ENCODE data around the gene HOXA4.

HOXA4 gene

DNA sequence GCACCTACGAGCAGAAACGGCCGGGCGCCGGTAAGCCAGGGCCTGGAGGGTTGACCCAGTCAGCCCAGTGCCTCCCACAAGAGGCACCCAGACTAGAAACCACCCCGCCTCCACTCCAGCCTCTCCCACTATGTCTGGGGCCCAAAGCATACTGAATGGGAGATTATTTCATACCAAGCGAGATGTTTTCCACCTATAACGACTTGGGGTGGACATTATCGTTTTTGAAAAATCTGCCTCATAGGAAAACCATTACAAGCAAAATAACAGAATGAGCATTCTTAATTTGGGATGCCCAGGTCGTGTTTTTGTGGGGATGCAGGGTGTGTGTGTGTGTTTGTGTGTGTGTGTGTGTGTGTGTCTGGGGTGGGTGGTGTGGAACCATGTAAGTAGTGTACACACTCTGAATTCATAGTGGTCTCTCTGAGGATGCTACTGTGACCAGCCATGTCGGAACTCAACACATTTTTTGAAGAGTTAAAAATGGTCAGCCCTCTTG lies 15.4 kb upstream of the HOXA4 start:
- TF ChIP-seq, protein P1, sequence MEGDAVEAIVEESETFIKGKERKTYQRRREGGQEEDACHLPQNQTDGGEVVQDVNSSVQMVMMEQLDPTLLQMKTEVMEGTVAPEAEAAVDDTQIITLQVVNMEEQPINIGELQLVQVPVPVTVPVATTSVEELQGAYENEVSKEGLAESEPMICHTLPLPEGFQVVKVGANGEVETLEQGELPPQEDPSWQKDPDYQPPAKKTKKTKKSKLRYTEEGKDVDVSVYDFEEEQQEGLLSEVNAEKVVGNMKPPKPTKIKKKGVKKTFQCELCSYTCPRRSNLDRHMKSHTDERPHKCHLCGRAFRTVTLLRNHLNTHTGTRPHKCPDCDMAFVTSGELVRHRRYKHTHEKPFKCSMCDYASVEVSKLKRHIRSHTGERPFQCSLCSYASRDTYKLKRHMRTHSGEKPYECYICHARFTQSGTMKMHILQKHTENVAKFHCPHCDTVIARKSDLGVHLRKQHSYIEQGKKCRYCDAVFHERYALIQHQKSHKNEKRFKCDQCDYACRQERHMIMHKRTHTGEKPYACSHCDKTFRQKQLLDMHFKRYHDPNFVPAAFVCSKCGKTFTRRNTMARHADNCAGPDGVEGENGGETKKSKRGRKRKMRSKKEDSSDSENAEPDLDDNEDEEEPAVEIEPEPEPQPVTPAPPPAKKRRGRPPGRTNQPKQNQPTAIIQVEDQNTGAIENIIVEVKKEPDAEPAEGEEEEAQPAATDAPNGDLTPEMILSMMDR (conservative IDR thresholded peaks at IDR 0.05): no peak
- TF ChIP-seq ZFX (IDR thresholded peaks at IDR 0.05): no peak
- H3K27ac ChIP-seq: no peak overlapping the region

DNA sequence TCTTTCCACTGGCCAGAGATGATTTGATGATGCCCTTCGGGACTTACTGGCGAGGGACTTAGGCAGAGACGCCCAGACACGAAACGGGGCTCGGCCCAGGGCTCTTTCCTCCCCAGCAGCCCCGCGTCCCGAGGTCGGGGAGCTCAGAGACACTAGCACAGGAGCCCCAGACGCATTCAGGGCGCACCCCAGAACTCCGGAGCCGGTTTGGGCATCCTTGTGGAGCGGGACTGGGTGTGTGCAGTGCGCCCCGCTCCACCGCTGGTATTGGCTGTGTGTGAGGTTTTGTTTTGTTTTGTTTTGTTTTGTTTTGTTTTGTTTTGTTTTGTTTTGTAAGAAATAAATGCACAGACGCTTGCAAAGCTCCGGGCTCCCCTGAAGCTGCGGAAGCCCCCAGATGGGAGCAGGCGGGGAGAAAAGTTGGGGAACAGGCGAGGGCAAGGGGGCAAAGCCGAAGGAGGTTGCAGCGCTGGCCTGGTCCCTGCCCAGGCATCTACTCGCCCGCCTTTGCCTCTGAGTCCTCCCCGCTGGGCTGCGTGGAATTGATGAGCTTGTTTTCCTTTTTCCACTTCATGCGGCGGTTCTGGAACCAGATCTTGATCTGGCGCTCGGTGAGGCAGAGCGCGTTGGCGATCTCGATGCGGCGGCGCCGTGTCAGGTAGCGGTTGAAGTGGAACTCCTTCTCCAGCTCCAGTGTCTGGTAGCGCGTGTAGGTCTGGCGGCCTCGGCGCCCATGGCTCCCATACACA lies 14.8 kb upstream of the HOXA4 start:
- no peak overlapping the region for H3K27ac ChIP-seq
- TF ChIP-seq ZFX (IDR thresholded peaks at IDR 0.05): no peak
- TF ChIP-seq, protein P1 (conservative IDR thresholded peaks at IDR 0.05): no peak

DNA sequence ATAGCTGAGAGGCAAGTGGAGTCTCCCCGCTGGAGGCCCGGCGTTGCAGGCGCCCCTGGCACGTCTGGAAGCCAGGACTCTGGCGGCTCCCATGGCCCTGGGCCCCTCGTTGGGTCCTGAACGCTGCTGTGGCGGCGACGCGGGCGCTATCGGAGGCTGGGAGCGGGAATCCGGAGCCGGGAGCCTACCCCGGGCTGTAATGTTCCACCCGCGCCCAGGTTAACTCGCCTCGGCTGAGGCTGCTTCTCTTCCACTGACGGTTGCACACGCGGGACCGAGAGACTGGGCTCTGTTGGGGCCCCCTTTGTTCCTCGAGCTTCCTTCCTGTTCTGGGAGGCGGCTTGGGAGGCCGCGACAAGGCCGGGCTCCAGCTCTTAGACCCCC lies 14.2 kb upstream of the HOXA4 start:
- no peak overlapping the region for H3K27ac ChIP-seq
- no peak for TF ChIP-seq ZFX (IDR thresholded peaks at IDR 0.05)
- TF ChIP-seq, protein P1 (conservative IDR thresholded peaks at IDR 0.05): no peak

DNA sequence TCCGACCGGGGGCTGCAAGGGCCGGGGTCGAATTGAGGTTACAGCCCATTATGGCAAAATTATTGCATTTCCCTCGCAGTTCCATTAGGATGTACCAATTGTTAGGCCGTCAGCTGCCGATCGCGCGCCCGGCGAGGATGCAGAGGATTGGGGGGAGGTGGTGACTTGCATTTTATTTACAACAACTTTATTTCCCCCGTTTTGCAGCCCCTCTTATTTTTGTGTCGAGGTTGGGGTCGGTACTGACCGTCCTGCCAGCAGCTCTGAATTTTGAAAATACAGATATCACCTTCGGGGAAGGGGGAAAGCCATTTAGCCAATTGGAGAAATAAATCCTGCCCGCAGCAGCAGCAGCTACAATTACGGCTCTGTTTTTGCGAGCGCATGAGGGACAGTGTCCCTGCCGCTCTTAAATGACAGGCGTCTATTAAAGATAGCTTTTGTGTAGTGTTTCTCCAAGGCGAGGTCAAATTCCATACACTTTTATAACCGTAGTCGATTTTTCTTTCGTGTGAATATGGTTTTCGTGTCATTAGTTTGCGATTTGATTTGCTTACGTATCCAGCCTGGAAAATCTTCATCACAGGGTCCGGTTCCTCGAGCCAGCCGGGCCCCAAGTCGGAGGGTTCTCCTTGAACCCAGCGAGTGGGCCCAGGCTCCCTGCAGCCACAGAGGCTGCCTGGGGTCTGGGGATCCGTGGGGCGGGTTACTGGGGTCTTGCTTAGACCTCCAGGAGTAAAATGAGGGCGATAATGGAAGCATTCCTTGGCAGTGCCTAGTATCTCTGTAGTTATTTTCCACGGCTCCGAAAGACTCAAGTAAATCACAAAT lies 13.6 kb upstream of the HOXA4 start:
- TF ChIP-seq, protein P1 (conservative IDR thresholded peaks at IDR 0.05): no peak
- no peak for TF ChIP-seq ZFX (IDR thresholded peaks at IDR 0.05)
- no peak overlapping the region for H3K27ac ChIP-seq

DNA sequence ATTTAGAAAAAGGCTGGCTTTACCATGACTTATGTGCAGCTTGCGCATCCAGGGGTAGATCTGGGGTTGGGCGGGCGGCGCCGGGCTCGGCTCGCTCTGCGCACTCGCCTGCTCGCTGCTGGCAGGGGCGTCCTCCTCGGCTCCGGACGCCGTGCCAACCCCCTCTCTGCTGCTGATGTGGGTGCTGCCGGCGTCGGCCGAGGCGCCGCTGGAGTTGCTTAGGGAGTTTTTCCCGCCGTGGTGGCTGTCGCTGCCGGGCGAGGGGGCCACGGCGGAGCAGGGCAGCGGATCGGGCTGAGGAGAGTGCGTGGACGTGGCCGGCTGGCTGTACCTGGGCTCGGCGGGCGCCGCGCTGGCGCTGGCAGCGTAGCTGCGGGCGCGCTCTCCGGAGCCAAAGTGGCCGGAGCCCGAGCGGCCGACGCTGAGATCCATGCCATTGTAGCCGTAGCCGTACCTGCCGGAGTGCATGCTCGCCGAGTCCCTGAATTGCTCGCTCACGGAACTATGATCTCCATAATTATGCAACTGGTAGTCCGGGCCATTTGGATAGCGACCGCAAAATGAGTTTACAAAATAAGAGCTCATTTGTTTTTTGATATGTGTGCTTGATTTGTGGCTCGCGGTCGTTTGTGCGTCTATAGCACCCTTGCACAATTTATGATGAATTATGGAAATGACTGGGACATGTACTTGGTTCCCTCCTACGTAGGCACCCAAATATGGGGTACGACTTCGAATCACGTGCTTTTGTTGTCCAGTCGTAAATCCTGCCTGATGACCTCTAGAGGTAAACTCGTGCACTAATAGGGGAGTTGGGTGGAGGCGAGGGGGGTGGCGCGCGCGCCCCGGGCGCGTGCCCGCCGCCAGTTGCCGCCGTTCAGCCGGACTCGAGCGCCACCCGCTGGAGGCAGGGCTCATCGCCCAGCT lies 12.7 kb upstream of the HOXA4 start, which contains the start of gene HOXA5:
TSS of gene HOXA5 (minus strand) at position 659 of the 927 bp plus-strand sequence. CDS start at position 585, 74 bp downstream.
- no peak for TF ChIP-seq ZFX (IDR thresholded peaks at IDR 0.05)
- TF ChIP-seq, protein P1 (conservative IDR thresholded peaks at IDR 0.05): no peak
- H3K27ac ChIP-seq: no peak within 1 kb of the TSS

DNA sequence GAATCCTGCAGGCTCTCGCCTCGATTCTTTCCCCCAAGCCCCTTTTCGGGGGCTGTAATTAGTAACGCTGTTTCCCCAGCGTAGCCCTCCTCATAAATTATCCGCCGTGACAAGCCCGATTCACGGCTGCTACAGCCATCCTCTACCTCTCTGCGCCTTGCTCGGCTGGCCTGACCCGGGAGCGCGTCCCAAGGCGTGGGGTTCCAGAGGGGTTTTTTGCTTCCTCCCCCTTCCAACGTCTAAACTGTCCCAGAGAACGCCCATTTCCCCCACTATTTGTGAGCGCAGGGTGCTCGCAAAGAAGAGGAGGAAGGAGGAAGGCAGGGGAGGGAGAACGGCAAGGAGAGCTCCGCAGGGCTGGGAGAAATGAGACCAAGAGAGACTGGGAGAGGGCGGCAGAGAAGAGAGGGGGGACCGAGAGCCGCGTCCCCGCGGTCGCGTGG lies 12.0 kb upstream of the HOXA4 start:
- TF ChIP-seq, protein P1 (conservative IDR thresholded peaks at IDR 0.05): no peak
- TF ChIP-seq ZFX (IDR thresholded peaks at IDR 0.05): no peak
- no peak overlapping the region for H3K27ac ChIP-seq
